C4-2B (cell line): ENCODE measurements around the gene SNTG2.

Source experiments
- H3K27ac ChIP-seq: fragments of 450-650 bp; 2 replicates; pipeline ENCODE4 v1.5.1; 2017
- CTCF ChIP-seq: fragments of 450-650 bp; conservative IDR thresholded peaks from 2 replicates; pipeline ENCODE4 v1.5.1; 2017; ENCODE audit warnings: mild to moderate bottlenecking
- ZFX ChIP-seq: fragments of 450-650 bp; IDR thresholded peaks from 2 replicates; pipeline ENCODE4 v1.6.1; 2017

The SNTG2 gene

GRCh38 chr2:1037066-1037465 lies 86.4 kb downstream of the SNTG2 start:
- no peak overlapping the region for H3K27ac ChIP-seq
- TF ChIP-seq CTCF: no peak
- no peak for TF ChIP-seq ZFX

- H3K27ac ChIP-seq: no peak overlapping the region
Observed at GRCh38 chr2:1039549-1039948, 88.9 kb downstream of the SNTG2 start.

GRCh38 chr2:1041012-1041805 lies 90.6 kb downstream of the SNTG2 start:
- H3K27ac ChIP-seq: no peak overlapping the region
- TF ChIP-seq ZFX (no peak), CTCF (no peak)

More at GRCh38 chr2:1039549-1039948, 88.9 kb downstream of the SNTG2 start:
- TF ChIP-seq ZFX (no peak), CTCF (no peak)

- TF ChIP-seq ZFX: no peak
- no peak for TF ChIP-seq CTCF
- no peak overlapping the region for H3K27ac ChIP-seq
Observed at GRCh38 chr2:1045109-1045508, 94.5 kb downstream of the SNTG2 start.

- no peak for TF ChIP-seq CTCF
- TF ChIP-seq ZFX: no peak
- H3K27ac ChIP-seq: no peak overlapping the region
Observed at GRCh38 chr2:1046067-1046466, 95.4 kb downstream of the SNTG2 start.

GRCh38 chr2:1047485-1047884 lies 96.8 kb downstream of the SNTG2 start:
- no peak for TF ChIP-seq ZFX
- no peak; the same call in 1 of the 2 replicates for TF ChIP-seq CTCF
- H3K27ac ChIP-seq: no peak overlapping the region

- no peak for TF ChIP-seq ZFX
- no peak for TF ChIP-seq CTCF
- H3K27ac ChIP-seq: no peak overlapping the region
Observed at GRCh38 chr2:1049691-1050090, 99.0 kb downstream of the SNTG2 start.
